B cell (primary cell): ENCODE data around the gene MCM5.

Experiments
- EZH2 ChIP-seq: IDR thresholded peaks from 2 replicates; pipeline ENCODE4 v1.6.1; 2012; ENCODE audit warnings: borderline replicate concordance, low read depth, mild to moderate bottlenecking, moderate library complexity, low read length; ENCODE audit not compliant: insufficient read depth, poor library complexity, severe bottlenecking
- TF ChIP-seq, protein P1 (sequence below): fragments of 200-600 bp; IDR thresholded peaks from one replicate; pipeline ENCODE4 v1.8.0; 2022; ENCODE audit warnings: antibody characterized with exemption, mild to moderate bottlenecking

DNA sequence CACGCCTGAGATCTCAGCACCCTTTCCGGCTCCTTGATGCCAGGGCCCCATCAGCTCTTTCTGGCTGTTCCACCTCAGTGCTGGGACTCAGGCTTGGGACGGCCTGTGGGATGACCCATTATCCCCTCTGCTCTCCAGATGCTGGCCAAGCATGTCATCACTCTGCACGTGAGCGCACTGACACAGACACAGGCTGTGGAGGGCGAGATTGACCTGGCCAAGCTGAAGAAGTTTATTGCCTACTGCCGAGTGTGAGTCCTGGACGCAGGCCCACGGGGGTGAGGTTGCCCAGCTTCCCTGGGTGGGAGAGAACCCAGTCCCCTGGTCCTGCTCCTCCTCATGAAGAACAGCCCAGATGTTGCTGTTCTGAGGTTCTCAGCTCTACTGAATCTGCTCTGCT is 17.7 kb downstream of the MCM5 start:
- TF ChIP-seq, protein P1, sequence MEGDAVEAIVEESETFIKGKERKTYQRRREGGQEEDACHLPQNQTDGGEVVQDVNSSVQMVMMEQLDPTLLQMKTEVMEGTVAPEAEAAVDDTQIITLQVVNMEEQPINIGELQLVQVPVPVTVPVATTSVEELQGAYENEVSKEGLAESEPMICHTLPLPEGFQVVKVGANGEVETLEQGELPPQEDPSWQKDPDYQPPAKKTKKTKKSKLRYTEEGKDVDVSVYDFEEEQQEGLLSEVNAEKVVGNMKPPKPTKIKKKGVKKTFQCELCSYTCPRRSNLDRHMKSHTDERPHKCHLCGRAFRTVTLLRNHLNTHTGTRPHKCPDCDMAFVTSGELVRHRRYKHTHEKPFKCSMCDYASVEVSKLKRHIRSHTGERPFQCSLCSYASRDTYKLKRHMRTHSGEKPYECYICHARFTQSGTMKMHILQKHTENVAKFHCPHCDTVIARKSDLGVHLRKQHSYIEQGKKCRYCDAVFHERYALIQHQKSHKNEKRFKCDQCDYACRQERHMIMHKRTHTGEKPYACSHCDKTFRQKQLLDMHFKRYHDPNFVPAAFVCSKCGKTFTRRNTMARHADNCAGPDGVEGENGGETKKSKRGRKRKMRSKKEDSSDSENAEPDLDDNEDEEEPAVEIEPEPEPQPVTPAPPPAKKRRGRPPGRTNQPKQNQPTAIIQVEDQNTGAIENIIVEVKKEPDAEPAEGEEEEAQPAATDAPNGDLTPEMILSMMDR, result no peak
- no peak for TF ChIP-seq EZH2
